ENCODE results near the gene TMC1. TPM values are rescaled to one million over a fixed set of nuclear protein-coding genes. Genes with fewer than 3 reads are reported as not detected.

Gene TMC1
- total RNA-seq, 2 donors from 2014 or later, result 0.09 TPM; not detected in 1

GRCh38 chr9:72586388-72587130 lies 65.2 kb downstream of the TMC1 start:
- TF ChIP-seq CTCF (conservative IDR thresholded peaks at IDR 0.05), result no peak
- H3K9ac ChIP-seq (ENCODE audit: extremely low read depth, low read length, poor library complexity, severe bottlenecking), result no peak overlapping the region
- no peak overlapping the region for H3K4me3 ChIP-seq (ENCODE audit: low read length)
- Mint-ChIP-seq H3K27ac (no peak overlapping the region), H3K27me3 (ENCODE audit: insufficient read depth) (no peaks in the 10 kb centered on the region), H3K4me3 (no peak overlapping the region), H3K36me3 (ENCODE audit: low read depth) (no peaks in the 10 kb centered on the region), H3K4me1 (no peaks in the 10 kb centered on the region), H3K9me3 (no peaks in the 10 kb centered on the region)
- no peaks in the 10 kb centered on the region for H3K4me1 ChIP-seq (ENCODE audit: control insufficient read depth, insufficient read depth, low read length)
- no peak for DNase-seq
- no peaks in the 10 kb centered on the region for H3K9me3 ChIP-seq (ENCODE audit: control insufficient read depth, low read length)
- no peak overlapping the region for H3K27ac ChIP-seq (ENCODE audit: low read depth, low read length)
- WGBS, 2 experiments (ENCODE audit: insufficient coverage in 1 of 2, insufficient read length in 1 of 2), result 93 to 100% methylated on average over 1 to 5 of the region's 5 CpGs
- H3K27me3 ChIP-seq (ENCODE audit: control insufficient read depth, insufficient read depth, low read length, poor library complexity, severe bottlenecking), result no peaks in the 10 kb centered on the region
- no peaks in the 10 kb centered on the region for H3K36me3 ChIP-seq (ENCODE audit: control insufficient read depth, insufficient read depth, low read length)

DNA sequence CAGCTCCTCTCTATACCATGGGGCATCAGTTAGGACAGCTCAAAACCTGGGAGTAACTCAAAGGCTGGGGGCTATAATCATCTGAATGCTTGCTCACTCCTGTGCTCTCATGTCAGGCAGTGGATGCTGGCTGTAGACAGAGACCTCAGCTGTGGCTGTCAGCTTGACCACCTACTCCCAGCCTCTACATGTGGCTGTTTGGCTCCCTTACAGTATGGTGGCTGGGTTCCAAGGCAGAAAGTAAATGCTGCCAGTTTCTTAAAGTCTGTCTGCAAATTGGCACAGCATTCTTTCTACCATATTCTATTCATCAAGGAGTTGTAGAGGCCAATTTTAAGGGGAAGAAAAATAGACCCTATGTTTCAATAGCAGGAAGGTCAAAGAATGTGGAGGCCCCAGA lies 66.9 kb downstream of the TMC1 start:
- Histone ChIP-seq H3K9ac (ENCODE audit: extremely low read depth, low read length, poor library complexity, severe bottlenecking) (no peak overlapping the region), H3K4me3 (ENCODE audit: low read length) (no peak overlapping the region), H3K27me3 (ENCODE audit: control insufficient read depth, insufficient read depth, low read length, poor library complexity, severe bottlenecking) (no peaks in the 10 kb centered on the region), H3K9me3 (ENCODE audit: control insufficient read depth, low read length) (no peaks in the 10 kb centered on the region), H3K27ac (ENCODE audit: low read depth, low read length) (no peak overlapping the region), H3K4me1 (ENCODE audit: control insufficient read depth, insufficient read depth, low read length) (peaks cover 6% of the 10 kb centered on the region), H3K36me3 (ENCODE audit: control insufficient read depth, insufficient read depth, low read length) (no peaks in the 10 kb centered on the region)
- no peak for TF ChIP-seq CTCF (conservative IDR thresholded peaks at IDR 0.05)
- Mint-ChIP-seq H3K9me3 (no peaks in the 10 kb centered on the region), H3K4me1 (peaks cover 3% of the 10 kb centered on the region), H3K4me3 (no peak overlapping the region), H3K27ac (no peak overlapping the region), H3K27me3 (ENCODE audit: insufficient read depth) (no peaks in the 10 kb centered on the region), H3K36me3 (ENCODE audit: low read depth) (no peaks in the 10 kb centered on the region)
- no peak for DNase-seq

- 76% methylated on average over 2 of the region's 2 CpGs; no CpG with 5 or more reads in 1 of the 2 experiments for WGBS, 2 experiments (ENCODE audit: insufficient coverage in 1 of 2, insufficient read length in 1 of 2)
- H3K4me3 Mint-ChIP-seq, result no peak overlapping the region
These were observed 68.5 kb downstream of the TMC1 start for GRCh38 chr9:72589667-72590521.

More at GRCh38 chr9:72589667-72590521, 68.5 kb downstream of the TMC1 start:
- Histone ChIP-seq H3K36me3 (ENCODE audit: control insufficient read depth, insufficient read depth, low read length) (no peaks in the 10 kb centered on the region), H3K27me3 (ENCODE audit: control insufficient read depth, insufficient read depth, low read length, poor library complexity, severe bottlenecking) (no peaks in the 10 kb centered on the region), H3K9me3 (ENCODE audit: control insufficient read depth, low read length) (no peaks in the 10 kb centered on the region), H3K4me3 (ENCODE audit: low read length) (no peak overlapping the region), H3K9ac (ENCODE audit: extremely low read depth, low read length, poor library complexity, severe bottlenecking) (no peak overlapping the region), H3K4me1 (ENCODE audit: control insufficient read depth, insufficient read depth, low read length) (peaks cover 6% of the 10 kb centered on the region), H3K27ac (ENCODE audit: low read depth, low read length) (peak overlapping the region; percentile 0)
- H3K36me3 Mint-ChIP-seq (ENCODE audit: low read depth), result no peaks in the 10 kb centered on the region
- H3K4me1 Mint-ChIP-seq, result peaks cover 3% of the 10 kb centered on the region
- H3K27ac Mint-ChIP-seq, result no peak overlapping the region
- TF ChIP-seq CTCF (conservative IDR thresholded peaks at IDR 0.05), result no peak
- H3K27me3 Mint-ChIP-seq (ENCODE audit: insufficient read depth), result no peaks in the 10 kb centered on the region
- no peaks in the 10 kb centered on the region for H3K9me3 Mint-ChIP-seq
- no peak for DNase-seq
